Cardiac fibroblast (primary cell): Measurements from ENCODE around the gene BYSL.

Experiments
- DNase-seq, 2 donors: peaks; one replicate each; pipeline versions ENCODE4 v3.0.0 to v3.0.0-alpha.2; 2010; ENCODE audit warnings: low read depth in 2 of 2
- H3K4me3 ChIP-seq, 2 donors: replicated peaks in 1 of 2; 1 replicate in 1 of 2; 2 replicates in 1 of 2; pipeline ENCODE4 v1.5.1; 2011; ENCODE audit warnings: low read depth in 2 of 2, low read length in 2 of 2, mild to moderate bottlenecking in 2 of 2, moderate library complexity in 1 of 2
- TF ChIP-seq, protein P1 (sequence below): IDR thresholded peaks from one replicate; pipeline ENCODE4 v1.5.1; 2011; ENCODE audit warnings: low read depth, mild to moderate bottlenecking, low read length, inconsistent platforms

The BYSL gene

DNA sequence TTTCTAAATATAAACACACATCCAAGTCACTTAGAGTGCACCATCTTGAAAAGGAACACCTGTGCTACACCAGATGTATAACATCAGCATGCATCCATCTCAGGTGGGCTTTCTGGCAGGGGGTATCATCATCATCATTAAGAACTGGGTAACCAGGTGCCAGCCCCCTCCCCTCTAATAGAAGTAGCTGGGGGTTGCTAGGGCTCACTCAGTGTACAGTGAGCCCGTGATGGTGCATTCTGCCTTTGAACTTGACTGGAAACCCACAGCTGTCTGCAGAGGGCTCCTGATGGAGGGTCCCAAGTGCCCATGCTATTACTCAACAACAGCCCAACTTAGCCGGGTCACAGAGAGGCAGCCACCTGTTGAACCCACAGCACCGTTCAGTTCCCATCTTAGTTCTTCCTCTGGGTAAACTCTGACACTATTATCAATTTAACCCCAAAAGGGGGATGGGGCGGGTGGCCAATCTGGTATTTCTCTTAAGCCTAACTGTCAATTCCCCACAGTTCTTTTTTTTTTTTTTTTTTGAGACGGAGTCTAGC, 53.1 kb downstream of the BYSL start:
- no peak overlapping the region for H3K4me3 ChIP-seq
- DNase-seq, result no peak
- TF ChIP-seq, protein P1, sequence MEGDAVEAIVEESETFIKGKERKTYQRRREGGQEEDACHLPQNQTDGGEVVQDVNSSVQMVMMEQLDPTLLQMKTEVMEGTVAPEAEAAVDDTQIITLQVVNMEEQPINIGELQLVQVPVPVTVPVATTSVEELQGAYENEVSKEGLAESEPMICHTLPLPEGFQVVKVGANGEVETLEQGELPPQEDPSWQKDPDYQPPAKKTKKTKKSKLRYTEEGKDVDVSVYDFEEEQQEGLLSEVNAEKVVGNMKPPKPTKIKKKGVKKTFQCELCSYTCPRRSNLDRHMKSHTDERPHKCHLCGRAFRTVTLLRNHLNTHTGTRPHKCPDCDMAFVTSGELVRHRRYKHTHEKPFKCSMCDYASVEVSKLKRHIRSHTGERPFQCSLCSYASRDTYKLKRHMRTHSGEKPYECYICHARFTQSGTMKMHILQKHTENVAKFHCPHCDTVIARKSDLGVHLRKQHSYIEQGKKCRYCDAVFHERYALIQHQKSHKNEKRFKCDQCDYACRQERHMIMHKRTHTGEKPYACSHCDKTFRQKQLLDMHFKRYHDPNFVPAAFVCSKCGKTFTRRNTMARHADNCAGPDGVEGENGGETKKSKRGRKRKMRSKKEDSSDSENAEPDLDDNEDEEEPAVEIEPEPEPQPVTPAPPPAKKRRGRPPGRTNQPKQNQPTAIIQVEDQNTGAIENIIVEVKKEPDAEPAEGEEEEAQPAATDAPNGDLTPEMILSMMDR, result no peak

DNA sequence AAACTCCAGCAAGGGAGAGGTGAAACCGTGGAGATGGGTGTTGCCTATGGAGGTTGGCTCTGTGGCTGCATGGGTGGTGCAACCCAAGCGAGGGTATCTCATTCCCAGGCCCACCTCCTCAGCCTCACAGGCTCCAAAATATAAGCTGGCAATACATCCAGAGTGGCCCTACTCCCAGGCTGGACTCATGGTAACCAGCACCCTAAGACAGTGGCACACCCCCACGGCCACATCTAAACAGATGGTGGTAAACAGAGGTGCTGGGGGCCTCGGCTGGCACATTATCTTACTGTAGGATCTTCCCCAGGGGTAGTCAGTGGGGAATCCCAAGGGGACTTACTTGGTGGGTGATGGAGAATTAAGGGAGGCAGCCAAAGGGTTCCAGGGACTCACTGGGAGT, 54.0 kb downstream of the BYSL start:
- no peak overlapping the region for H3K4me3 ChIP-seq
- no peak for DNase-seq
- TF ChIP-seq, protein P1, result no peak

DNA sequence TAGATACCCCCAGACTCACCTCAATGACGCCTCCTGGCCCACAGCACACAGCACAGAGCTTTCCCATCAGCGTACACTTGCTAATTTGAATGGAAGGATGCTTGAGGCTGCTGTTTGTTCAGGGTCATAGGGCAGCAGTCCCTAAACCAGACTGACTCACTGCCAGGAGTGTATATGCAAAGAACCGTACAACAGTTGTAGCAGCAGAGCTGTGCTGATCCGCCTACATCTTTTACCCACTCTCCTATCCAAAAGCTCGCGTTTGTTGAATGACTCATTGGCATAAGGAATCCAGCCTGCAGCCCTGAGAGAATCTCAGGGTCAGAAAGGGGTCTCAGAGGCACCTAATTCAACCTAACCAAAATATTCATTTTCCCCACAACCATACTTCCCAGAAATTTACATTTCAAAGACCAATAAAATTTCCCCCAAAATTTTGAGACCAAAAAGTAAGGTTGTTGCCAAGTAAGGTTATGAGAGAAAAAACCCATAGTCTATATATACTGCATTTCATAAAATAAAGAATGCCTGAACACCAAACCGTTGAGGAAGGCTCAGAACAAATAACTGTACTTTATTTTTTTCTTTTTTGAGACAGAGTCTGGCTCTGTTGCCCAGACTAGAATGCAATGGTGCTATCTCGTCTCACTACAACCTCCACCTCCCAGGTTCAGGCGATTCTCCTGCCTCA, 55.6 kb downstream of the BYSL start:
- DNase-seq, result peak; percentile 64 to 80
- H3K4me3 ChIP-seq, result no peak overlapping the region
- TF ChIP-seq, protein P1, result no peak
